B cell (primary cell): ENCODE results near the gene BUB1.
"Not testable (repeated sequence)": the region's sequence is repeated elsewhere in the genome, so short reads cannot be mapped to it uniquely, and the experiment has no call there.

ENCODE experiments used
- CTCF ChIP-seq: fragments of 200-600 bp; IDR thresholded peaks from one replicate; pipeline ENCODE4 v1.8.0; 2022; ENCODE audit warnings: antibody characterized with exemption, mild to moderate bottlenecking
- EZH2 ChIP-seq: IDR thresholded peaks from 2 replicates; pipeline ENCODE4 v1.6.1; 2012; ENCODE audit warnings: borderline replicate concordance, low read depth, mild to moderate bottlenecking, moderate library complexity, low read length; ENCODE audit not compliant: insufficient read depth, poor library complexity, severe bottlenecking

DNA sequence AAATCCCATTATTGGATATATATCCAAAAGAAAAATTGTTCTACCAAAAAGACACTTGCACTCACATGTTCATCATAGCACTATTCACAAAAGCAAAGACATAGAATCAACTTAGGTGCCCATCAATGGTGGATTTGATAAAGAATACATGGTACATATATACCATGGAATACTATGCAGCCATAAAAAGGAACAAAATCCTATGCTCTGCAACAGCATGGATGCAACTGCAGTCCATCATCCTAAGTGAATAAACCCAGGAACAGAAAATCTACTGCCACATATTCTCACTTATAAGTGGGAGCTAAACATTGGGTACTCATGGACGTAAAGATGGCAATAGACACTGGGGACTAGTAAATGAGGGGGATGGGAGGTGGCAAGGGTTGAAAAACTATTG is 50.5 kb downstream of the BUB1 start:
- not testable (repeated sequence) for TF ChIP-seq CTCF, EZH2
